MV-4-11 (cell line): ENCODE data around the gene DENND6B.

Experiments used
- DNase-seq: peaks from one replicate; lab custom pipeline; 2025; lab: John Stamatoyannopoulos, UW

Gene DENND6B

GRCh38 chr22:50315289-50316113 is 11.3 kb downstream of the DENND6B start:
- no peak for DNase-seq

- peak; percentile 77 for DNase-seq
Observed at GRCh38 chr22:50314455-50315288, 12.1 kb downstream of the DENND6B start.

- DNase-seq = no peak
Observed at GRCh38 chr22:50314081-50314454, 12.7 kb downstream of the DENND6B start.

GRCh38 chr22:50313600-50313999 is 13.2 kb downstream of the DENND6B start:
- no peak for DNase-seq

- DNase-seq = no peak
Observed at GRCh38 chr22:50313021-50313420, 13.8 kb downstream of the DENND6B start.

GRCh38 chr22:50312371-50312770 is 14.4 kb downstream of the DENND6B start:
- DNase-seq = no peak

GRCh38 chr22:50311606-50312351 is 15.0 kb downstream of the DENND6B start:
- DNase-seq = no peak

GRCh38 chr22:50310949-50311444 is 15.8 kb downstream of the DENND6B start:
- DNase-seq = no peak

- DNase-seq = no peak
Observed at GRCh38 chr22:50310031-50310722, 16.6 kb downstream of the DENND6B start.

GRCh38 chr22:50309601-50309991 is 17.2 kb downstream of the DENND6B start:
- DNase-seq = no peak

GRCh38 chr22:50308986-50309600 is 17.7 kb downstream of the DENND6B start:
- peak; percentile 51 for DNase-seq

GRCh38 chr22:50308597-50308935 is 18.2 kb downstream of the DENND6B start:
- DNase-seq = peak; percentile 65

- DNase-seq = no peak
Observed at GRCh38 chr22:50307890-50308596, 18.8 kb downstream of the DENND6B start.

GRCh38 chr22:50306753-50307749 is 19.8 kb downstream of the DENND6B start, which contains the start of gene PLXNB2:
TSS of gene PLXNB2 (minus strand) at chr22:50307646. CDS start at chr22:50290584, 17,062 bp downstream.
- DNase-seq = peak; percentile 63

GRCh38 chr22:50305923-50306566 is 20.8 kb downstream of the DENND6B start:
- peak; percentile 84 for DNase-seq

- no peak for DNase-seq
Observed at GRCh38 chr22:50305393-50305922, 21.4 kb downstream of the DENND6B start.

- peak; percentile 89 for DNase-seq
Observed at GRCh38 chr22:50304528-50305392, 22.1 kb downstream of the DENND6B start.
